Keratinocyte (primary cell): ENCODE data around the gene CHST12. TPM values are rescaled to one million over a fixed set of nuclear protein-coding genes. Genes with fewer than 3 reads are reported as not detected.

Experiments
- DNase-seq: peaks from one replicate; pipeline ENCODE4 v3.0.0-alpha.2; 2011; ENCODE audit warnings: low read depth, missing footprints, low spot score
- FAIRE-seq: peaks from 2 replicates; lab custom pipeline; 2011; peaks lifted over from hg19 to GRCh38; lab: Jason Lieb, UNC
- H2AFZ ChIP-seq: 2 replicates; pipeline ENCODE4 v1.6.0; 2012; ENCODE audit warnings: low read length, control low read depth, inconsistent platforms; ENCODE audit not compliant: control insufficient read depth
- H3K27ac ChIP-seq: 2 replicates; pipeline ENCODE4 v1.5.1; 2011; ENCODE audit warnings: low read length; ENCODE audit not compliant: control insufficient read depth, insufficient read depth
- H3K27me3 ChIP-seq: 3 replicates; pipeline ENCODE4 v1.6.0; 2011; ENCODE audit warnings: low read length; ENCODE audit not compliant: control insufficient read depth, insufficient read depth; ENCODE audit errors: extremely low read depth
- H3K36me3 ChIP-seq, 2 experiments: 2 replicates in 1 of 2; 3 replicates in 1 of 2; pipeline ENCODE4 v1.5.1; 2011; ENCODE audit warnings: low read length in 2 of 2, mild to moderate bottlenecking in 1 of 2; ENCODE audit not compliant: control insufficient read depth in 2 of 2, insufficient read depth in 2 of 2; ENCODE audit errors: extremely low read depth in 1 of 2
- H3K4me1 ChIP-seq: 3 replicates; pipeline ENCODE4 v1.5.1; 2011; ENCODE audit warnings: low read length; ENCODE audit not compliant: control insufficient read depth, insufficient read depth; ENCODE audit errors: extremely low read depth
- H3K4me2 ChIP-seq: 3 replicates; pipeline ENCODE4 v1.6.0; 2011; ENCODE audit warnings: low read depth, low read length; ENCODE audit not compliant: control insufficient read depth, insufficient read depth; ENCODE audit errors: extremely low read depth
- H3K4me3 ChIP-seq, 3 experiments: fragments of 200-600 bp in 1 of 3; sonication (generic) in 1 of 3; 2 replicates in 2 of 3; 3 replicates in 1 of 3; pipeline ENCODE4 v1.5.1; 2011 to 2016; ENCODE audit warnings: low read length in 3 of 3, mild to moderate bottlenecking in 3 of 3, control low read depth in 2 of 3, inconsistent platforms in 1 of 3, low read depth in 1 of 3, mixed read lengths in 1 of 3, mixed run types in 1 of 3, moderate library complexity in 1 of 3; ENCODE audit not compliant: control insufficient read depth in 2 of 3, insufficient read depth in 2 of 3; ENCODE audit errors: extremely low read depth in 1 of 3
- H3K79me2 ChIP-seq: 2 replicates; pipeline ENCODE4 v1.6.0; 2012; ENCODE audit warnings: low read length; ENCODE audit not compliant: control insufficient read depth, insufficient read depth
- H3K9ac ChIP-seq: 3 replicates; pipeline ENCODE4 v1.6.0; 2011; ENCODE audit warnings: low read length; ENCODE audit not compliant: control insufficient read depth, insufficient read depth; ENCODE audit errors: extremely low read depth
- H3K9me1 ChIP-seq: 3 replicates; pipeline ENCODE4 v1.6.0; 2011; ENCODE audit warnings: low read length; ENCODE audit not compliant: control insufficient read depth, insufficient read depth; ENCODE audit errors: extremely low read depth
- H3K9me3 ChIP-seq: 2 replicates; pipeline ENCODE4 v1.5.1; 2012; ENCODE audit warnings: low read depth, low read length; ENCODE audit not compliant: control insufficient read depth
- H4K20me1 ChIP-seq: 3 replicates; pipeline ENCODE4 v1.6.0; 2011; ENCODE audit warnings: low read length; ENCODE audit not compliant: control insufficient read depth, insufficient read depth; ENCODE audit errors: extremely low read depth
- CTCF ChIP-seq, 3 experiments: IDR thresholded peaks in 1 of 3; conservative IDR thresholded peaks in 1 of 3; optimal IDR thresholded peaks in 1 of 3; 2 replicates in 2 of 3; 3 replicates in 1 of 3; pipeline versions ENCODE3 to v1.5.1; 2011; ENCODE audit warnings: low read length in 3 of 3, mild to moderate bottlenecking in 3 of 3, moderate library complexity in 2 of 3, control low read depth in 1 of 3, inconsistent platforms in 1 of 3; ENCODE audit not compliant: insufficient read depth in 2 of 3; ENCODE audit errors: extremely low read depth in 1 of 3
- EZH2 ChIP-seq: IDR thresholded peaks from one replicate; pipeline ENCODE4 v1.6.1; 2012; ENCODE audit warnings: inconsistent platforms, mild to moderate bottlenecking, low read length, moderate library complexity
- dilution Hi-C: fragments of 300-500 bp; cut with MboI; formaldehyde crosslinking; loops from one replicate; pipeline ENCODE4 v1.7.0; 2020; ENCODE audit warnings: low sequenced_read_pairs; ENCODE audit not compliant: extremely low pct_ligation_motif_present
- polyA plus RNA-seq, 5 experiments: library from polyadenylated mRNA; depleted of rRNA in 3 of 5; stranded (reverse) in 3 of 5; stranded (forward) in 1 of 5; unstranded in 1 of 5; fragments of >200 nt; gene quantifications; 1 replicate in 1 of 5; 2 replicates in 3 of 5; 3 replicates in 1 of 5; pipeline versions ENCODE4 v1.2.1 to v1.2.3, GENCODE V29; 2011 to 2012; ENCODE audit warnings: missing spikeins in 2 of 5, low read depth in 1 of 5, low replicate concordance in 1 of 5

The CHST12 gene
- polyA plus RNA-seq, 1 donor (not counting 4 experiments of a cell fraction or from before 2014, with no cell fraction given), result 5.0 TPM

DNA sequence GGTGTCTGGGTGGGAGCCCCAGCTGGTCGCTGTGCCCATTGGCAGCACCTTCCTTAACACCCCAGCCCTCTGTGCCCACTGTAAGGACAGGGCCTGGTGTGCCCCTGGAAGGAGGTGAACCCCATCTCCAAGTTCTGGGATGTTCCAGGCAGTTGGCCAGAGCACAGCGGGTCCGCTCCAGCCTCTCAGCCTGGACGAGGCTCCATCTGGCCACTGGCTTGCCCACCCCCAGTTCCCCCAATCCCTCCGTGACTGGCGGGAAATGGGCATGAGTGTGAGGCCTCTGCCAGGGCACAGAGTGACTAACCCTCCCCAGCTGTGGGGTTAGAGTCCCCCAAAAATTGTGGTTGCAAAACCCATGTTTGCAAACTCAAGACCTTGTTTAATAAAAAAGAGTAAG lies 57.2 kb downstream of the CHST12 start:
- H3K4me1 ChIP-seq, result no peaks in the 10 kb centered on the region
- DNase-seq (no peak), FAIRE-seq (no peak)
- H3K9ac ChIP-seq, result no peak overlapping the region
- H3K27ac ChIP-seq, result no peak overlapping the region
- no peak overlapping the region for H3K4me2 ChIP-seq
- TF ChIP-seq CTCF (optimal IDR thresholded peaks at IDR 0.05 in 1 of 3, IDR thresholded peaks at IDR 0.05 in 1 of 3, conservative IDR thresholded peaks at IDR 0.05 in 1 of 3; ENCODE audit: extremely low read depth in 1 of 3, insufficient read depth in 2 of 3, low read length in 3 of 3) (no peak), EZH2 (no peak)
- H2AFZ ChIP-seq, result no peak overlapping the region
- H3K27me3 ChIP-seq, result no peaks in the 10 kb centered on the region
- no peaks in the 10 kb centered on the region for H3K9me1 ChIP-seq
- no peaks in the 10 kb centered on the region for H4K20me1 ChIP-seq
- dilution Hi-C loops, result no loop called here
- H3K79me2 ChIP-seq, result no peaks in the 10 kb centered on the region
- no peak overlapping the region for H3K4me3 ChIP-seq
- no peaks in the 10 kb centered on the region for H3K36me3 ChIP-seq
- no peaks in the 10 kb centered on the region for H3K9me3 ChIP-seq

DNA sequence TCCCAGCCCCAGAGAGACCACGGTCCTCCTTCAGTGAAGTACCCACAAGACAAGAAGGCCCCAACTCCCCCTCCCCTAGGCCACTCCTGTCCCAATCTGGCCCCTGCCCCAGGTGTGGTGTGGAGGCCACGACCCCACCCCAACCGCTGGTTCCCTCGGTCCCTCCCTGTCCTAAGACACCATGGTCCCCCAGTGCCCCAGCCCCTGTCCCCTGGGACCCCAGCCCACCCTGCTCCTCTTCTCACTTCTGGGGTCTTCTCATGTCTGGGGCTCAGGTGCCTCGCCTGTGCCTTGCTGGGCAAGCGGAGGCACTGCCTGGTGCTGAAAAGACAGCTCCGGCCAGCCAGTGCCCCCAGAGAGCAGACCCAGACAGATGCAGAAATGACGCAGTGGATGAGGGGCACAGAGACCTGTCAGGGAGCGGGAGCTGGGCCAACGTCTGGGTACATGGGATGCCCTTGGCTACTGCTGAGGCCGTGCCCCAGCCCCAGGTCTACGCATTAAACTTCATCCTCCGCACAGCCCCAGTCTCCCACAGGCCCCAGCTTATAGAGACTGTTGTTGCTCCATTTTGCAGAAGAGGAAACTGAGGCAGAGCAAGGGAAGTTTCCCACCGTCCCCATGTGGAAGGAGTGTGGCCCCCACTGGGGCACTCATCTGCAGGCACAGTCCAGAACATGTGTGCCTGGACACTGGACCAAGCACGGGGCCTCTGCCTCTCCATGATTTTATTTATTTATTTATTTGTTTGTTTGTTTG lies 58.0 kb downstream of the CHST12 start:
- no peaks in the 10 kb centered on the region for H3K27me3 ChIP-seq
- H3K9me3 ChIP-seq, result no peaks in the 10 kb centered on the region
- dilution Hi-C loops, result no loop called here
- DNase-seq (no peak), FAIRE-seq (no peak)
- no peaks in the 10 kb centered on the region for H4K20me1 ChIP-seq
- no peaks in the 10 kb centered on the region for H3K36me3 ChIP-seq
- no peak overlapping the region for H3K4me3 ChIP-seq
- H2AFZ ChIP-seq, result no peak overlapping the region
- no peak overlapping the region for H3K27ac ChIP-seq
- no peaks in the 10 kb centered on the region for H3K9me1 ChIP-seq
- H3K79me2 ChIP-seq, result no peaks in the 10 kb centered on the region
- no peaks in the 10 kb centered on the region for H3K4me1 ChIP-seq
- TF ChIP-seq CTCF (optimal IDR thresholded peaks at IDR 0.05 in 1 of 3, IDR thresholded peaks at IDR 0.05 in 1 of 3, conservative IDR thresholded peaks at IDR 0.05 in 1 of 3; ENCODE audit: extremely low read depth in 1 of 3, insufficient read depth in 2 of 3, low read length in 3 of 3) (no peak), EZH2 (no peak)
- no peak overlapping the region for H3K9ac ChIP-seq
- H3K4me2 ChIP-seq, result no peak overlapping the region
